Activated CD4-positive, alpha-beta T cell treated with anti-CD3 and anti-CD28 coated beads for 48 hours (primary cell): ENCODE data around the gene PABPN1.

Experiments
- DNase-seq: peaks from one replicate; pipeline ENCODE4 v3.0.0-alpha.2; 2020

PABPN1 gene

DNA sequence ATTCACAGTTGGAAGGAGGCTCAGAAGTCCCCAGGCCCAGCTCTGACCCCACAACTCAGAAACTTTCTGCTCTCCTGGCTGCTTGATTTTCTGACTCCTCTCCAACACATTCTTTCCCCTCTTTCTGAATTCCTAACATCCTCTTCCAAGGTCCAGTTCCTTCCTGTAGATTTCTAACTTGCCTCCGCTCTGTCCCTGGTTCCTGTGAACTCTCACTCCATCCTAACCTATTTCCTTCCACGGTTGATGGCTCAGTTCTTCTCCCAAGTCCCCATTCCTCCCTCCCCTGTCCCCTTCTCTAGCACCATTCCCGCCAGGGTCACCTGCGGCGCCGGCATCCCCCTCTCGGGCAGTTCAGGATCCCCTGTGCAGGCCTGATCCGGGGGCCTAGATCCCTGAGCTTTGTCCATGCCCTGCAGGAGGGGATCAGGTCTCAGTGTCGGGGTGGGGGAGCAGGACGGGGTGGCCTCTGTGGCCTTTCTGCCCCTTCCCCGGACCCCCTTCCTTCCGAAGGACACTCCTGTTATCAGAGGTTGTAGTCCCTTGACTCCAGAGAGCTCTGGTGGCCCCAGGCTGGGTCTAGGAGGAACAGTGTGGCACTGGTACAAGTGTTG is 37.4 kb downstream of the PABPN1 start:
- DNase-seq = no peak

DNA sequence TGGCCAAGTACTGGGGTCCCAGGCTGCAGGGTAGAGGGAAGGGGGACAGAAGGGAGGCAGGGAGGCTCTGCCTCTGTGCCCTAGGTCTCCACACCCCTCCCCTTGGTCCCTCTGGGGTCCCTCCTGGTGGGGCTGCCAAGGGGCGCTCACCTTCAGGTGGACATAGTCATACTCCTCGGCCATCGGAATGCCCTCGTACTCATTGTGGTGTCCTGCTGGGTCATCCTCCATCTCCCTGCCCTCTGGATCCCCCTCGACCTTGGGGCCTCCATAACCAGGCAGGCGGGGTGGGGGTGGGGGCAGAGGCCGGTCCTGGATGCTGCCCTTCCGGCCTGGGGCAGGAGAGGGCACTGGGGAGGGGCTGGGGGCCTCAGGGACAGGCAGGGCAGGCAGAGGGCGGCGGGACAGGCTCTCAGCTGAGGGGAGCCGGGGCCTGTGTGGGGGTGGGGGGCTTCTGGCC is 37.9 kb downstream of the PABPN1 start:
- DNase-seq = no peak

DNA sequence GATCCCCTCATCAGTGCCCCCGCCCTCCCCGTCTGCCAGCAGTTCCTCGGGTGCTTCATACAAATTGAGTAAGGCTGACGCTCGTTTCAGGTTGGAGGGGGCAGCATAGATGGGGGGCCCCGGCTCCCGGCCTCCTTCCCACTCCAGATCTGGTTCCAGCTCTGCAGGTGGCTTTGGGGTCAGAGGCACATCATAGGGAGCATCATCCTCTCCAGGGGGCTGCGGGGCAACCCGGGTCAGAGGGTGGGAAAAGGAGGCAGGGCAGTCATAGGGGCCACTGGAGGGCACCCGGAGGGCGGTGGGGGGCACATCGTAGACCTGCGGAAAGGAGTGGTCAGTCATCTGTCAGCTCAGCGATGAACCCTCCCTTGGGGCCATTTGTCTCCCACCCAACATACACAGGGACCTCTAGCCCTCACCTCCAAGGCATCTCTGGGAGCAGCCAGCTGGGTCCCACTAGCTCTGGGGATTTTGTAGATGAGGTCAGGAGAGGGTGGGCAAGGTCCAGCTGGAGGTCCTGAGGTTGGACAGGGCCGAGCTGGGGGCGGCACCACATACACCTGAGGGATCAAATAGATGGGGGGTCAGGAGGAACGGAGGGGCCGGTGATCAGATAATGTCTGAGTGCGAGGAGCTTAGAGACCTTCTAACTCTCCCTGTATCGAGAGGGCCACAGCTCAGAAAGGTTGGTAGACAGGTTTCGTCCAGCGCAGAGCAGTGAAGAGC is 38.6 kb downstream of the PABPN1 start:
- no peak for DNase-seq

DNA sequence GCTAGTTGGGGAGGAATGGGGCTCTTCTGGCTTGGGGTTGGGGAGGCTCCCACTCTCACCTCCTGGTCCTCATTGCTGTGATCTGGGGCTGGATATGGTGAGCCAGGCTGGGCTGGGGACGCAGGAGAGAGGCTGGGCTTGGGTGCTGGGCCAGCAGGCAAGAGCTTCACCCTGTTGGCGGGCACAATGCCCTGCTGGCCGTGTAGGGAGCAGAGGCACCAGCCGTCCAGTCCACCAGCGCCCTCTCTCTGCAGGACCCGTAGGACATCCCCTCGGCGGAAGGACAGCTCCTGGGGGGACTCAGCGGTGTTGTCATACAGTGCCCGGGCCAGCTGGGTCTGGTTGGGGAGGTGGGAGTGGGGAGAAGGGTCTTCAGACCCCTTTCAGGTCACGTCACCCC is 39.2 kb downstream of the PABPN1 start:
- no peak for DNase-seq

DNA sequence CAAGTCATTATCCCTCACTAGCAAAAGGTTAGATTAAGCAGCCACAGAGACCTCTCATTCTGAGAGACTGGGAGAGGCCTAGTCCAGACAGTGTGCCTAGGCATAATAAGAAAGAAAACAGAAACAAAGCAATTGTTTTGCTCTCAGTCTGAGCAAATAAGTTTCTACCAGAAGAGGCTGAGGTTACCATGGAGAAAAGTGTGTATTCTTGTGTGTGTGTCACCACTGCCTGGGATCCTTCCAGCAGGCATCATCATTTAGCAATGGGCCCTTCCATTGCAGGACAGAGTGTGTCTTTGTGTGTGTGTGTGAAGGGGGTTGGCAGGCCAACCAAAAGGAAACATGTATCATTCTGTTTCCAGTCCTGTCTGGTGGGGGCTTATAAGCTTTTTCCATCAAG is 40.1 kb downstream of the PABPN1 start:
- no peak for DNase-seq

DNA sequence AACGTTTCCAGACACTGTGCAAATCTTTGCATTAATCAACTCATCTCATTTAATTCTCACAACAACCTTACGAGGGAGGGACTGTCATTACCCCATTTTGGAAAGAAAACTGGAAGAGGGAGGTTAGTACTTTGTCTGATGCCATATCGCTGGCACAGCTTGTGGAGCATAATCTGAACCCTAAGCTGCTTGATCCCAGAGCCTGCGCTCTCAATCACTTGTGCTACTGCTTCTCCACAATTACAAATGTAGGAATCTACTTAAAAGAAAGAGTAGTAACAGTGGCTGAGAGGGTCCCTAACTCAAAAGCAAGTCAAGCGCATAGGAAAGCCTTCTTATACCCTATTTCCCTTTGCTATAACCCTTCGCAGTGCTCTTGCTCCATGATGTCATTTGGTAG is 40.5 kb downstream of the PABPN1 start:
- DNase-seq = no peak

DNA sequence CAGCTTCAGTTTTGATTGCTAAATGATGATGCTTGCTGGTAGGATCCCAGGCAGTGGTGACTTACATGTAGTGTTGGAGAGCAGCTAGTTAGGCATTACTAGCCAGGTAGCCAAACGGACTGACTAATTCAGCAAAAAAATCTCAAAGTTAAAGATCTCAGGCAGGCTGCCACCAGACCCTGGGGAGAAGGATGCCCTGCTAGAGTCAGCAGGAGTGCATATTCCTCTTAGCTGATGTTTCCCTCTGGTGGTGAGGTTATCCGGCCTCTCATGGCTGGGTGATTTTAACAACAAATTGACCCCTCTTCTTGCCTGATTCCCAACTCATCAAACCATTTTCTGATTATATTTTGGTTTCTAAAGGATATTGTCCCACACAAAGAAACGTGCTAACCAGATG is 40.9 kb downstream of the PABPN1 start:
- no peak for DNase-seq

DNA sequence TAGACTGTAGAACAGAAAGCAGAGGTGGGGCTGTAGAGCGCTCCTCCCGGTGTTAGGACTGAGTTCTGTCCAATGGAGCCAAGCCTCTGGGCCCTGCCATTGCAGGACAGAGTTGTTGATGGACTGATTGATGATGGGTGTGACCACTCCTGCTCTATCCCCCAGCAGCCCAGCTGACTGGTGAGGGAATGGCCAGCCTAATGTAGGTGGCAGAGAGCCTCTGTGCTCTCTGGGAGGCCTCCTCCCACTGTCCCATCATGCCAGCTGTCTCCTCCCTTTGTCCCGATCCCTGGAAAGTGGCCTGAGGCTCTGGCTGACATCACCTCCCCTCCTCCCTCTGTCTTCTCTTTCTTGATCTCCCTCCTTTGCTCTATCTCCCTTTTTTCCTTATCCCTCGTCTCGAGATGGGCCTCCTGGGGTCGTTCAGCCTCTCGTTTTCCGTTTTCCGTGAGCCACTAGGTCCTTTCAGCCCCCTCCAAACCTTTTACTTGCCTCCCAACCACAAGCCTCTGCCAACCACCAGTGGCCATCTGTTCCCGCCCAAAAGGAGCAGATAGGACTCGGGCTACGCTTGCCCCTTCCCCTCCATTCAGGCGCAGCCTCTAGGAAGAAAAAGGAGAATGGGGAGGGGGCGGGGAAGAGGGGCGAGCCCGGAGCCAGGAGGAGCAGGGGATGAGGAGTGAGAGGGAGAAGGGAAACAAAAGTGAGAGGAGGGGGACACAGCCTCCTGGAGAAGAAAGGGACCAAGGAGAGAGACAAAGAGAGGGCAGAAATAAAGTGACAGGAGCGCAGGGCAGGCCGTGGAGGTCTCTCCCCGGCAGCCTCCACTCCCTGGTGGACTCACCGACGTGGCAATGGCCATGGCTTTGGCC is 43.1 kb downstream of the PABPN1 start:
- DNase-seq = no peak

DNA sequence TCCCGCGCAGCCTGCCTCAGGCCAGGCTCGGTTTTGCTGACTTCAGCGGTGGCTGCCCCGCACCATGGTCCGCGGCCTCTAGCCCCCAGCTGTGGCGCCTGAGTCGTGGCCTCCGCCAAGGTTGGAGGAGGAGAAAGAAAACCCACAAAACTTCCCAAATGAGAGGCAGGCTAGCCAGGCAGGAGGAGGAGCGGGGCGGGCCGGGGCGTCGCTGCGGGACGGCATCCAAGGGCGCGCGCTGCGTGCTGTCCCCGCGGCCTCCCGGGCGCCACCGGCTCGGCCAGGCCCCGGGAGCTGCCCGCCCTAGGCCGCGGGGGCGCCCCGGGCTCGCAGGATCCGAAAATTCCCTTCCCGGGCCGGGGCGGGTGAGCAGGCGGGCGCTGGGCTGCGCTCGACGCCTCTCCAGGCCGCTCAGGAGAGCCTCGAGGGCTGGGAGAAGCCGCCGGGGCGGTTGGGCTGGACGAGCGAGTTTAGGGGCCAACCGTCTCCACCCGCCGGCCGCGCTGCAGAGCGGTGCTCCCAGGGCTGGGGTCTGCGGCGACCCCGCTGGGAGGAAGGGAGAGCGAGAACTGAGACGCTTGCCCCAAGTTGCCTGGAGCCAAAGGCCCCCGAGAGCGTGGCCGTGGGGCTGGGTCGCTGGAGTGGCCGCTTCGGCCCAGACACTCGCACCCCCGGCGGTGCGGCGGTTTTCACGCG is 43.9 kb downstream of the PABPN1 start, which contains the start of gene EFS:
TSS of gene EFS (minus strand) at position 137 of the 696 bp plus-strand sequence. CDS start 147 bp downstream, outside the sequence.
- no peak for DNase-seq

DNA sequence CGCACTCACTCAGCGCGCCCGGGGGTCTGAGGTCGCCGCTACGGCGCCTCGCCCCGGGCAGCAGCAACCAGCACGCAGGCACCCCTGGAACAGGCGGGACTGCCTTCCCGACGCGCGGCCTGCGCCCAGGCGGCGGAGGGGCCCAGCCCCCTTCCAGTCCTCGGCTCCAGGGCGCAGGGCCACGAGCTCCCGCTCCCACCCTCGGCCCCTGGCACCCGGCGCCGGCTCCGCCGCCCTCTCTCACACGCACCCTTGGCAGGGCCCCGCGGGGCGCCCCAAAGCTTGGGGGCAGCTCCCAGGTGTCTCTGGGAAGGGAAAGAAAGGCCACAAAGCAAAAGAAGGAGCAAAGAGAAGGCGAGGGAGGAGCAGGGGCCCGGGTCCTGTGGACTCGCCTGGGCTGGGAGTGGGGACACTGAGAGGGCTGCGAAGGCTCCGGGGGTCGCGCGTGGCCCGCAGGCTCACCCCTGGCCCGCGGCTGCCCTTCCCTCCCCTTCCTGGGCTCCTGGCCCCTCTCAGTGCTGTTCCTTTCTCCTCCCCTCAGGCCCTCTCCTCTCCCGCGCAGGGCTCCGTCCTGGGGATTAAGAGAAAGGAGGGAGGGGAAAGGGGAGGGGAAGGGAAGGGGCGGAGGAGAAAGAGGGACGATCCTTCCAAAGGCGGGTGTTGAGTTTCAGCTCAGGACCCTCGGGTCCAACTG is 44.6 kb downstream of the PABPN1 start:
- DNase-seq = no peak

DNA sequence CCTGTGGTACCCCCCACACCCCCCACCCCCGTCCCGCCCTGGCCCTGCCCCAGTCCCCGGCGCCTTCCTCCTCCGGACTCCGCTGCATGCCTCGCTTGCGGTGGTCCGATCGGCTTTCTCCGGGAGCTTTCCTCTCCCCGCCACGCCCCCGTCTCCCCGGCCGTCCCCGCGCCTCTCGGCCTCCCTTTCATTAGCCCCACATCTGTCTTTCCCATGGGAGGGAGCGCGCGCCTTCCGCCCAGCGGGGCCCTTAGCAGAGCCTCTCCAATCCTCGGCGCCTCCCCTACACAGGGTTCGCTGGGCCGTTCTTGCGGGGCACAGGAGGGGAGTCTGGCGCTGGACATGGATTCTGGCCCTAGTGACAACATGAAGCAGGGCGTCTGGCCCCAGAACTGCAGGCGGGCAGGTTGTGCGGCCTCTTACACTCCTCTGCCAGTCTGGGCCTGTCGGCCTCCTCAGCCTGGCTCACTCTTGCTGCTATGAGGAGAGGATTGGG is 45.2 kb downstream of the PABPN1 start:
- DNase-seq = no peak

DNA sequence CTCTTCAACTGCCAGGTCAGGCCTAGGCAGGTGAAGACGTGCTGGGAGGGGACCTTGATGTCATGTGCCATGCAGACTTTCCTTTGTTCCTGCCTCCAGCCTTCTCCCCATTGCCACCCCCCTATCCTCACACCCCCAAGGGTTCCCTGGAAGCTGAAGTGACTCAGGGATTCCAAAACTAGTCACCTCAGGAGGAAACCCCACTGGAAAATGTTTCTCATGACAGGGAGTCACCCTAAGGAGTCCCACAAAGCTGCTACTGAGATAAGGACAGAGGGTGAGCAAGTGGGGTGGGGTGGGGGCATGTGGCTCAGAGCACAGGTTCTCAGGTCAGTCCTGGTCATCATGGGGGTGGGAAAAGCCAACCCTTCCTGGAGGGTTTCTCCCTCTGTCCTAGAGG is 49.0 kb downstream of the PABPN1 start:
- no peak for DNase-seq

DNA sequence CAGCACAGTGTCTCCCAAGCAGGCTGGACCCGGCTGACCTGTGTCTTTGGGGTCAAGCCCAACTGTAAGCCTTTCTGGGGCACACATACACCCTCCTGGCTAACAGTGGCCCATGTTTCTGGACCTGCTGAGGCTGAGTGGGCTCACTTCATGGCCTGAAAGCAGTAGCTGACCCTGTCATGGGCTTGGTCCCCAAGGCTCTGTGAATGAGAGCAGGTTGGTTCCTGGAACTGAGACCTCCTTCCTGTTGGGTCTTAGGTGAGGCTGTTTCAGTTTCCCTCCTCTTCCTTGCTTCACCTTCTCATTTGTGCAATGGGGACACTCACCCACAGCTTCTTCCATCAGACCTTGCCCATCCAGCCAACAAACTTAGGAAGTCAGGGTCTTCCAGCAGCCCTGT is 50.6 kb downstream of the PABPN1 start:
- no peak for DNase-seq

DNA sequence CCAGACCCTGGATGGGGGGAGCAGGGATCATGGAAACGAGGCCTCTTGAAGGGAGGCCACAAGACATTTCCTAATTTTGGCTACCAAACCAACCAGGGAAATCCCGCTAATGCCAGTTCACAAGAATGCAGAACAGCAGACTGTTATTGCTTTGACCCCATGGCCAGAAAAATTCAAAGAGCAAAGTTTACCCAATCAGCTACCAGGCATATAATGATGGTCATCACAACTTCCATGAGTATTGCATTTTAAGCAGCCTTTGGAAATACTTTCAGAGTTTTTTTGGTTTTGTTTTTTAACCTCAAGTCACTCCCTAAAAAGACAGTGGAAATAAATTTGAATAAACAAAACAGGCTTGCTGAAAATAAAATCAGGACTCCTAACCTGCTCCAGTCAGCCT is 51.3 kb downstream of the PABPN1 start, which contains the start of gene IL25:
TSS of gene IL25 (plus strand) at position 301 of the 400 bp plus-strand sequence.
- no peak for DNase-seq

DNA sequence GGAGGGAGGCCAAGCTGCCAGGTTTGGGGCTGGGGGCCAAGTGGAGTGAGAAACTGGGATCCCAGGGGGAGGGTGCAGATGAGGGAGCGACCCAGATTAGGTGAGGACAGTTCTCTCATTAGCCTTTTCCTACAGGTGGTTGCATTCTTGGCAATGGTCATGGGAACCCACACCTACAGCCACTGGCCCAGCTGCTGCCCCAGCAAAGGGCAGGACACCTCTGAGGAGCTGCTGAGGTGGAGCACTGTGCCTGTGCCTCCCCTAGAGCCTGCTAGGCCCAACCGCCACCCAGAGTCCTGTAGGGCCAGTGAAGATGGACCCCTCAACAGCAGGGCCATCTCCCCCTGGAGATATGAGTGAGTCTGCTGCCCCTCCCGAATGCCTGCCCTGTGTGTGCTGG is 51.8 kb downstream of the PABPN1 start:
- DNase-seq = no peak
